Urinary bladder (tissue), 4 donors: Measurements from ENCODE around the gene FCN2. TPM values are rescaled to one million over a fixed set of nuclear protein-coding genes. Genes with fewer than 3 reads are reported as not detected.

Source experiments
- DNase-seq: peaks from one replicate; pipeline ENCODE4 v3.0.0-alpha.2; 2015; ENCODE audit errors: extremely low spot score
- H3K27ac ChIP-seq: one replicate; pipeline ENCODE4 v1.5.1; 2013; ENCODE audit warnings: low read depth, mild to moderate bottlenecking, moderate library complexity
- H3K36me3 ChIP-seq: one replicate; pipeline ENCODE4 v1.6.1; 2013; ENCODE audit warnings: mild to moderate bottlenecking, moderate library complexity; ENCODE audit not compliant: insufficient read depth
- H3K4me1 ChIP-seq: one replicate; pipeline ENCODE4 v1.6.1; 2013; ENCODE audit warnings: mild to moderate bottlenecking, moderate library complexity; ENCODE audit not compliant: insufficient read depth
- H3K4me3 ChIP-seq: one replicate; pipeline ENCODE4 v1.5.1; 2013; ENCODE audit warnings: low read depth, low read length
- WGBS: extraction: QIAGEN DNeasy Blood & Tissue Kit; methylation state at CpG from one replicate; pipeline ENCODE4 v1.1.7; 2013; 5-methylcytosine and 5-hydroxymethylcytosine counted together
- polyA plus RNA-seq: library from polyadenylated mRNA; stranded (reverse); fragments of 200-250 nt; gene quantifications from one replicate; pipeline ENCODE4 v1.2.3, GENCODE V29; 2013
- total RNA-seq: library from RNA; depleted of rRNA; stranded (reverse); fragments of >200 nt; gene quantifications from one replicate; pipeline ENCODE4 v1.2.3, GENCODE V29; 2014
- donor health status: healthy with polysubstance abuse.
- donor health status: healthy.

Gene FCN2
- total and polyA plus RNA-seq, 2 donors = 0.37 TPM; not detected in 1

- no peak overlapping the region for H3K27ac ChIP-seq
- H3K4me3 ChIP-seq = no peak overlapping the region
- DNase-seq = no peak
- H3K4me1 ChIP-seq = no peaks in the 10 kb centered on the region
- no peaks in the 10 kb centered on the region for H3K36me3 ChIP-seq
- 63% methylated on average over 14 of the region's 14 CpGs for WGBS
Measured at GRCh38 chr9:134922066-134922931, 41.7 kb downstream of the FCN2 start.

- DNase-seq = no peak
- Histone ChIP-seq H3K36me3 (no peaks in the 10 kb centered on the region), H3K4me1 (no peaks in the 10 kb centered on the region), H3K4me3 (no peak overlapping the region), H3K27ac (no peak overlapping the region)
- WGBS = 78% methylated on average over 9 of the region's 9 CpGs
Measured at GRCh38 chr9:134922932-134923240, 42.3 kb downstream of the FCN2 start.

- Histone ChIP-seq H3K36me3 (no peaks in the 10 kb centered on the region), H3K27ac (no peak overlapping the region), H3K4me1 (no peaks in the 10 kb centered on the region), H3K4me3 (no peak overlapping the region)
- WGBS = 87% methylated on average over 7 of the region's 7 CpGs
- DNase-seq = no peak
Measured at GRCh38 chr9:134923466-134923865, 42.9 kb downstream of the FCN2 start.

- Histone ChIP-seq H3K36me3 (no peaks in the 10 kb centered on the region), H3K4me3 (no peak overlapping the region), H3K4me1 (no peaks in the 10 kb centered on the region), H3K27ac (no peak overlapping the region)
- DNase-seq = no peak
- WGBS = 86% methylated on average over 7 of the region's 7 CpGs
Measured at GRCh38 chr9:134925011-134925511, 44.5 kb downstream of the FCN2 start.

- no peak overlapping the region for H3K27ac ChIP-seq
- WGBS = 66% methylated on average over 15 of the region's 15 CpGs
- no peak overlapping the region for H3K4me3 ChIP-seq
- H3K36me3 ChIP-seq = no peaks in the 10 kb centered on the region
- no peaks in the 10 kb centered on the region for H3K4me1 ChIP-seq
- no peak for DNase-seq
Measured at GRCh38 chr9:134928436-134929192, 48.0 kb downstream of the FCN2 start.

GRCh38 chr9:134929193-134930158 lies 48.9 kb downstream of the FCN2 start:
- Histone ChIP-seq H3K27ac (no peak overlapping the region), H3K36me3 (no peaks in the 10 kb centered on the region), H3K4me3 (no peak overlapping the region), H3K4me1 (no peaks in the 10 kb centered on the region)
- 71% methylated on average over 13 of the region's 13 CpGs for WGBS
- DNase-seq = no peak

- Histone ChIP-seq H3K4me1 (no peaks in the 10 kb centered on the region), H3K36me3 (no peaks in the 10 kb centered on the region), H3K27ac (no peak overlapping the region), H3K4me3 (no peak overlapping the region)
- WGBS = 84% methylated on average over 13 of the region's 13 CpGs
- DNase-seq = no peak
Measured at GRCh38 chr9:134930398-134930797, 49.8 kb downstream of the FCN2 start.

GRCh38 chr9:134932171-134932570 lies 51.6 kb downstream of the FCN2 start:
- WGBS = 92% methylated on average over 12 of the region's 12 CpGs
- Histone ChIP-seq H3K36me3 (no peaks in the 10 kb centered on the region), H3K27ac (no peak overlapping the region), H3K4me1 (no peaks in the 10 kb centered on the region), H3K4me3 (no peak overlapping the region)
- DNase-seq = no peak

GRCh38 chr9:134932606-134933005 lies 52.0 kb downstream of the FCN2 start:
- no peak for DNase-seq
- 81% methylated on average over 5 of the region's 5 CpGs for WGBS
- Histone ChIP-seq H3K4me1 (no peaks in the 10 kb centered on the region), H3K27ac (no peak overlapping the region), H3K36me3 (no peaks in the 10 kb centered on the region), H3K4me3 (no peak overlapping the region)

- Histone ChIP-seq H3K36me3 (no peaks in the 10 kb centered on the region), H3K27ac (no peak overlapping the region), H3K4me1 (no peaks in the 10 kb centered on the region), H3K4me3 (no peak overlapping the region)
- 85% methylated on average over 10 of the region's 10 CpGs for WGBS
- DNase-seq = no peak
Measured at GRCh38 chr9:134933076-134933659, 52.6 kb downstream of the FCN2 start.

- Histone ChIP-seq H3K36me3 (no peaks in the 10 kb centered on the region), H3K27ac (no peak overlapping the region), H3K4me1 (no peaks in the 10 kb centered on the region), H3K4me3 (no peak overlapping the region)
- WGBS = 52% methylated on average over 17 of the region's 17 CpGs
- DNase-seq = no peak
Measured at GRCh38 chr9:134935056-134935640, 54.5 kb downstream of the FCN2 start.

GRCh38 chr9:134935701-134936345 lies 55.2 kb downstream of the FCN2 start:
- Histone ChIP-seq H3K27ac (no peak overlapping the region), H3K4me3 (no peak overlapping the region), H3K36me3 (no peaks in the 10 kb centered on the region), H3K4me1 (no peaks in the 10 kb centered on the region)
- WGBS = 51% methylated on average over 27 of the region's 27 CpGs
- no peak for DNase-seq
